Measurements from ENCODE around the gene SLC12A7.

The SLC12A7 gene

DNA sequence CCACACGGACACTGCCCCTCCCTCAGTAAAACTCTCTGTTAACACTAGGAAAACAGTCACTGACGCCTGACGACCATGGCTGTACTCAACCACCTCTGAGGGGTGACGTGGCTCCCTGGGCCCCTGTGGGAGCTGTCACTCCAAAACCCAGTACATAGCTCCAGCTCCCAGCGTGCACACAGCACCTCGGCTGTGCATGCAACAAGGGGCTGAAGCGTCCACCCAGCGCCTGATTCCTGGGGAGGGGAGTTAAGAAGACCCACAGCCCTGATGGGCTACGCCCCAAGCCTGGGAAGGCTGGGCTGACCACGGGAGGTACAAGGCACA, 36.3 kb downstream of the SLC12A7 start:
- DNase-seq: no peak
- in situ Hi-C loops (cut with MboI; ENCODE audit: low pct_unique_long_range_greater_than_20kb, low sequenced_read_pairs): no loop called here

DNA sequence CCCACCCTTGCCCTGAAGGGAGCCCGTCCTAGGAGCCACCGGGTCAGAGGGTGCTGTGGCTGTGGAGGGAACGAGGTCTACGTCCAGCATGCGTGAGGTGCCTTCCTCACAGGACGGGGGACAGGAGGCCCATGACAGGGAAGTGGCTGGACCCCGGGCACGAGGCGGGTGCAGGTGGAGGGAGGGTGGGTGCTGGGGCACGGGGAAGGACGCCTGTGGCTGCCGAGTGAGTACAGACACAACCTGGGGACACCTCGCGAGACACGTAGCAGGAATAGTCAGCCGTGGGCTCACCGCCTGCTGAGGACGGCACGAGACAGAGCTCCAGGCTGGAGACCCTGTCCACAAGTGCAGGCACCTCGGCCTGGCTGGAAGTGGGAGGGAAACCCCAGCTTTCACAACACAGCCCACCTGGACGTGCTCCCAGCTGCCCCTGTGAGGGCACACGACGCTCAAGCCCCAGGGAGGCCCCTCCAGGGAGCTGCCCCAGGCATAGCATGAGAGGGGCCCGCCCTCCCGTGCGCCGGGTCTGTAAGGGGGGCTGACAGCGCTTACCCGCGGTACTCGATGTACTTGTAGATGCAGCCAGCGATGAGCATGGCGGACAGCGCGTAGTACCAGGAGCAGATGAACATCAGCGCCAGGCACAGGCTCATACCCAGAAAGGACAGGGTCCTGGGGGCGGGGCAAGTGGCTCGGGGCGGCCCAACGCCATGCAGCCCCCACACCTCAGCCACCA, 36.9 kb downstream of the SLC12A7 start:
- no peak for DNase-seq

DNA sequence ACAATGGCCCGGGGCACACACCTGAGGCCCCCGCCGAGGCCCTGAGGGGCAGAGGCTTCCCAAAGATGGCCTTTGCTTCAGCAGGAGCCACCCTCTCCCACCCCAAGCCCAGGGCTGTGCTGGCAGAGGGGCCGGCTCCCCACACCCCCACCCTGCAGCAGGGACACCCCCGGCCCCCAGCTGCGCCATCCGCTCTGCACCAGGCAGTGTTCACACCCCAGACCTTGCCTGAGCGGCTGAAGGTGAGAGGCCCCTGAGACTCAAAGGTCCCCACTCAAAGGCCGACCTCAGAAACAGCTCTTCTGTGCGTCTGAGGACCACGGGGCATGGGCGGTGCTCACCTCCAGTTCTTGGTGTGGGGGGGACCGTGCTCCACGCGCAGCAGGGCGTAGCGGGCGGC, 37.6 kb downstream of the SLC12A7 start:
- in situ Hi-C loops (cut with MboI; ENCODE audit: low pct_unique_long_range_greater_than_20kb, low sequenced_read_pairs): no loop called here
- no peak for DNase-seq

More for the DNA sequence above, 36.9 kb downstream of the SLC12A7 start:
- in situ Hi-C loops (cut with MboI; ENCODE audit: low pct_unique_long_range_greater_than_20kb, low sequenced_read_pairs): no loop called here

DNA sequence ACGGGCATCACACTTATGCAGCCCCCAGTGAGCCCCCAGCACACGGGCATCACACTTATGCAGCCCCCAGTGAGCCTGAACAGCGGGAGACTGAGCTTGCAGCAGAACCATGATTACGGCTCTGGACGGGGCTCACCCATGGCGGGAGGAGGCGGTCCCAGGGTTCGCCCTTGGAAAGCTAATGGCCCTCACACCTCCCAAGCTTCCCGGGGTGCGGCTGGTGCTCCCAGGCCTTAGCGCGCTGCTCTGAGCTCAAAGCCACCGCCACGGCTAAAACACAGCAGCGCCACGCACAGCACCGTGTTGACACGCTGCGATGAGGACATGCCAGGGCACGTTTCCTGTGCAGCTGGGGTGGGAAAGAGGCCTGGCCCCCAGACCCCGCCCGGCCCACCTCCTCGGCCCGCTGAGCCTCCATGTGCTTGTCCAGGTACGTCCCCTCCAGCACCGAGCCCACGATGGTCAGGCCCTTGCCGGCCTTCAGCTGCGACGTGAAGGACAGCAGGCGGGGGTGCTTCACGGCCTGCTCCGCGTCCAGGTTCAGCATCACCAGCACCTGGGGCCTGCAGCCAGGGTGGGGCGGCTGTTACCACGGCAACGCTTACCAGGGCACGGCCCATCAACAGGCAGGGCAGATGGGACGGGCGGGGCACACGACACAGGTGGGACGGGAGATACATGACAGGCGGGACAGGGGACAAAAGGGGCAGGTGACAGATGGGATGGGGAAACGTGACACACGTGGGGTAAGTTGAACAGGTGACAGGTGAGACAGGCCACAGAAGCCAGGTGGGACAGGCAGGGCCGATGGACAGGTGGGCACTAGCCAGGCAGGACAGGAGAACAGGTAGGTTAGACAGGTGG, 38.4 kb downstream of the SLC12A7 start:
- in situ Hi-C loops (cut with MboI; ENCODE audit: low pct_unique_long_range_greater_than_20kb, low sequenced_read_pairs): no loop called here
- DNase-seq: no peak

DNA sequence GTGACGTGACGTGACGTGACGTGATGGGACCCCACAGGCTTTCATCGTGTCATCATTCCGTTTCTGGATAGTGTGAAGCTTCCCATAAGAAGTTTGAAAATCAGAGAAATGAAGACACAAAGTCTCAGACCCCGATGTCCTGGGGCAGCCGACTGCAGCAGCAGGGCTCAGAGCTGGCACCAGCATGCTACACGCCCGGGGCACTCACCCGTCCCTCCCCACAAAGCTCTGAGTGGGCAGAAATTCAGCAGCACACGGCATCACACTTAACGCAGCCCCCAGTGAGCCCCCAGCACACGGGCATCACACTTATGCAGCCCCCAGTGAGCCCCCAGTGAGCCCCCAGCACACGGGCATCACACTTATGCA, 42.2 kb downstream of the SLC12A7 start:
- in situ Hi-C loops (cut with MboI; ENCODE audit: low pct_unique_long_range_greater_than_20kb, low sequenced_read_pairs): no loop called here
- no peak for DNase-seq

DNA sequence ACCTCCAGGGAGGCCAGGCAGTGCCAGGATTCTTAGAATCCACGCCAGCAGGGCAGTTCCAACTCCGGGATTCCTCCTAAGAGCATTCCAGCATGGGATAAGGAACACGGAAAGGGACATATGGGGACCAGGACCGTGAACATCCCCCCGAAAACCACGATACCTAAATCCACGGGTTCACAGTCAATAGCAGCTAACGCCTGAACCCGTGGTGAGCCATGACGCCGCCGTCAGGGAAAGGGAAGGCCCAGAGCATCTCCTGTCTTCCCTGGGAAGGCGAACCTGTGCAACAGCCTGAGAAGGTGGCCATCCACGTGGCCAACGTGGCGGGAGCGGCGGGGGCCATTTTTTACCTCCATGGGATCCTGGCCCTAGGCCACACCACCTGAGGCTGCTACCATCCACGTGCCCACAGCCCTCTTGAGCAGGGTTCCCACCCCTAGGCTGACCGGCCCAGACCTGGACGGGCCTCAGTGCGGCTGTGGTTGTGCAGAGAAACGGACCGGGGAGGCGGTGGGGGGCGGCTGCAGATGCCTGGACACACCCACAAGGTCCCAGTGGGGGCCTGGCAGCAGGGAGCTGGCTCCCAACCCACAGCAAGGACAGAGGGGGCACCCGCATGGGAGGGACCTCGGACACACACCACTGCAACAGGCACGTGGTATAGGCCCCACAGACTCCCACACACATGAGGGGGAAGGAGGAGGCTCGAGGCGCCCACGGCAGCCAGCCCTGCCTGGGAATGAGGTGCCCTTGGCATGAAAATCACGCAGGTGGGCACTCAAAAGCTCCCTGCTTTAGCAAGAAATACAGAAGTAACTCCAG, 42.8 kb downstream of the SLC12A7 start:
- in situ Hi-C loops (cut with MboI; ENCODE audit: low pct_unique_long_range_greater_than_20kb, low sequenced_read_pairs): no loop called here
- no peak for DNase-seq

DNA sequence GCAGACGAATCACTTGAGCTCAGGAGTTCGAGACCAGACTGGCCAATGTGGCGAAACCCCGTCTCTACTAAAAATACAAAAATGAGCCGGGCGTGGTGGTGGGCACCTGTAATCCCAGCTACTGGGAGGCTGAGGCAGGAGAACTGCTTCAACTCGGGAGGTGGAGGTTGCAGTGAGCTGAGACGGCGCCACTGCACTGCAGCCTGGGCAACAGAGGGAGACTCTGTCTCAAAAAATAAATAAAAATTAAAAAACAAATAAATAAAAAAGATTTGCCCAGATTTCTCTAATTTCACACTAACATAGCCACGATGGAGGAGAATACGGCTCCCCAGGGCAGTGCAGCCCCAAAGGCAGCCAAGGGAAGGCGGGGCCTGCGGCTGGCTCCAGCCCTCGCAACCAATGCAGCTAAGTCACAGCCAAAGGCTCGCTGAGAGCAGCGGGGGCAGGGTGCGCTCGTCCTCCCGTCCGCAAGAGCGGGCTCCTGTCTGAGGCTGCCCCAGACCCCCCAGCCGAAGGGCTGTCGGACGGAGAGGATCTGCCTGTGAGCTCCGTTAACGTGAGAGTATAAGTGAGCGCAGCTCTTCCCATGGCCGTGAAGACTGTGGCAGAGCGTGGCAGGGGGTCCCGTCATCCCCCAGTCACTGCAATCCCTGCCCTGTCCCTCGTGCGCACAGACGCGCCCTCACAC, 43.5 kb downstream of the SLC12A7 start:
- DNase-seq: no peak
- in situ Hi-C loops (cut with MboI; ENCODE audit: low pct_unique_long_range_greater_than_20kb, low sequenced_read_pairs): no loop called here

DNA sequence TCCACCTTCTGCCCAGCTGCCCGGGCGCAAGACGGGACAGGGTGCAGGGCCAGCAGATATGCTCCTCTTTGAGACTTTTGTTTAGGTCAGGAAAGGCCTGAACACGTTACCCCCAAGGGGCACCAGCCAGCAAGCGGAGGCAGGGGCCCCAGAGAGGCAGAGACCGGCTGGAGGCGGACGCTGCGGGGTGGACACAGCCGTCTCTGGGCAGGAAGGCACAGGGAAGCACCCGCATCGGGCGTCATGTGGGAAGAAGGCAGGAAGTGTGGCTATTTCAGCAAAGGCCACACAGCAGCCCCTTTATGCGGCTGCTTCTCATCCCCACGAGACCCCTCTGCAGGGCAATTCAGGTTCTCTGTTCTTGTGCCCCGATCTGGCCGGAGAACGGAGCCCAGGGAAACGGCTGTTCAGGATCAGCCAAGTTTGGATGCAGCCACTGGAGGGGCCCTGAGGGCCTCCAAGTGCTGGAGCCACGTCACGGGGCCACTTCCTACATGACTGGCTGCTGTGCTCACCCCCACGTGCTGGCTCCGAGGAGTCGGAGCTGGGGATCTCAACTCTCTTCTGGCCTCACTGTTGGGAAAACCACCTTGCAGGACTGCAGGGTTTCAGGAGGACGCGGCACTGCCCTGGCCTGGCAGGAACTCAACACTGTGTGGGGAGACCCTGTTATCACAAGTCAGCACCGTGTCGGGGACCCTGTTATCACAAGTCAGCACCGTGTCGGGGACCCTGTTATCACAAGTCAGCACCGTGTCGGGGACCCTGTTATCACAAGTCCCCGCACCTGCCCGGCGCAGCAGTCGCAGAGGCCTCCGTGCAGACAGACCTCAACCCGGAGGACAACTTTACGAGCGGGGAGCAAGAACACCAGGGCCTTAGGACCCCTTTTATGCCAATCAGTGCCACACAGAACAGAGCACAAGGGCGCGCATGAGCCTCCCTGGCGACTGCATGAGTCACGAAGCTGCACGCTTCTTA, 44.4 kb downstream of the SLC12A7 start:
- no peak for DNase-seq
- in situ Hi-C loops (cut with MboI; ENCODE audit: low pct_unique_long_range_greater_than_20kb, low sequenced_read_pairs): no loop called here

DNA sequence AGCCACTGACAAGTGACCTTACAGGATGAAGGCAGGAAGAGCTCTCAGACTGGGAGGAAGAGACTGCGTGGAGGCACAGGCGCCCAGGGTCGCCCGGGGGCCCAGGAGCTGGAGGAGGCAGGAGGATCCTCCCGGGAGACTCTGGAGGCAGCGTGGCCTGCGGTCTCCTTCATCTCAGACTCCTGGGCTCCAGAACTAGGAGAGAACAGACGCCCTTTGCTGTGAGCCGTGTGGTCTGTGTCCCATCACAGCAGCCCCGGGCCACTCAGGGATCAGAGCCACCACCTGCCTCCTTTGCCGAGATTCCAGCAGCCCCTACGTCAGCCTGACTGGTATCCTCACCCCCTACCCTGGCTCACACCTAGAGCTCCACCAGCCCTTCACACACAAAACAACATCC, 45.2 kb downstream of the SLC12A7 start:
- DNase-seq: no peak
- in situ Hi-C loops (cut with MboI; ENCODE audit: low pct_unique_long_range_greater_than_20kb, low sequenced_read_pairs): no loop called here

DNA sequence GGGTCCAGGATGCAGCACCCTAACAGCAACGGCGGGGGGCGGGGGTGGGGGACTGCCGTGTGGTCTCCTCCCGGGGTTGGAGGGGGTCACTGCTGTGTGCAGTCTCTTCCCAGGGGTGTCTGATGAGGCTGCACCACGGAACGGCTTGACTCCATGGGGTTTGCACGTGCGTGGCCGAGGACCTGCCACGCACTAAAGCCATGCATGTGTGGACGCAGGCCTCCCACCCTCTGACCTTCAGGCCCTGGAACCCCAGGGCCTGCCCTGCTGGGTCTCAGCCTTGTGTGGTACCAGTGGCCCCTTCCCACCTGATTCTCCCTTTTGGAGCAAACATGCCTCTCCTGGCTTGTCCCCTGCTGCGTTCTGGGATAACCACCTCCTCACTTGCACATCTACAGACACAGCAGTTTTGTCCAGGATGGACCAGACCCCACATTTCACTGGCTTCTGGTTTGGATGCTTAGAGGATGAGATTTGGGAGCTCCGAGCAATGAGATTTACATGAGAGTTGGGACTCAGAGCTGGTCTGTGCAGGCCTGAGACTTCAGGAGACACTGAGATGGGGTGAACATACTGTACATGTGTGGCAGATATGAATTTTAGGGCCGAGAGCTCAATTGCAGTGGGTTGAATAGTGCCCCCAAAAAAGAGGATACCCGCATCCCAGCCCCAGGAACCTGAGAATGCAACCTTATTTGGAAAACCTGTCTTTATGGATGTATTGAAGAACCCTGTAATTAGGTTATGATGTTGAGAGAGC, 45.8 kb downstream of the SLC12A7 start:
- in situ Hi-C loops (cut with MboI; ENCODE audit: low pct_unique_long_range_greater_than_20kb, low sequenced_read_pairs): no loop called here
- no peak for DNase-seq

DNA sequence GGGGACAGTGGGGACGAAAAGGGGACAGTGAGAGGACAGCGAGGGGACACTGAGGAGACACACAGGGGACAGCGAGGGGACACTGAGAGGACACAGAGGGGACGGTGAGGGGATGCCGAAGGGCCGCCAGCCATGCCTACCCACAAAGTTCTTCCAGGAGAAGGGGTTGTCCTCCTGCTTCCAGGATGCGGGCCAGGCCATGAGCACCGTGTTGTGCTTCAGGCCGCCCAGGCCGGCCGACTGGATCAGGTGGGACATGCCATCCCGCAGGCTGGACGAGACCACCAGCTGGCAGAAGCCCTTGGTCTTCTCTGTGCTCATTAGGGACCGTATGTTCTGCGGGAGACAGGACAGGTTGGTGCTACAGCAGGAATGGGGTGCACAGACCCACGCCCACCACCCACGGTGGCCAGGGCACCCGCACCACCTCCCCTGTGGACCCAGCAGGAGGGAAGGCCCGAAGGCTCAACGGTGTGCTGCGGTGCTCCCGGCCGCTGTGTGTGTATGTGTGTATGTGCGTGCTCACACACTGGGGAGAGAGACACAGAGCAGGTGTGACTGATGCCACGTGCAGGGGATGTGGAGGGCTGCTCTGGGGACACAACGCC, 46.6 kb downstream of the SLC12A7 start:
- DNase-seq: no peak
- in situ Hi-C loops (cut with MboI; ENCODE audit: low pct_unique_long_range_greater_than_20kb, low sequenced_read_pairs): no loop called here

DNA sequence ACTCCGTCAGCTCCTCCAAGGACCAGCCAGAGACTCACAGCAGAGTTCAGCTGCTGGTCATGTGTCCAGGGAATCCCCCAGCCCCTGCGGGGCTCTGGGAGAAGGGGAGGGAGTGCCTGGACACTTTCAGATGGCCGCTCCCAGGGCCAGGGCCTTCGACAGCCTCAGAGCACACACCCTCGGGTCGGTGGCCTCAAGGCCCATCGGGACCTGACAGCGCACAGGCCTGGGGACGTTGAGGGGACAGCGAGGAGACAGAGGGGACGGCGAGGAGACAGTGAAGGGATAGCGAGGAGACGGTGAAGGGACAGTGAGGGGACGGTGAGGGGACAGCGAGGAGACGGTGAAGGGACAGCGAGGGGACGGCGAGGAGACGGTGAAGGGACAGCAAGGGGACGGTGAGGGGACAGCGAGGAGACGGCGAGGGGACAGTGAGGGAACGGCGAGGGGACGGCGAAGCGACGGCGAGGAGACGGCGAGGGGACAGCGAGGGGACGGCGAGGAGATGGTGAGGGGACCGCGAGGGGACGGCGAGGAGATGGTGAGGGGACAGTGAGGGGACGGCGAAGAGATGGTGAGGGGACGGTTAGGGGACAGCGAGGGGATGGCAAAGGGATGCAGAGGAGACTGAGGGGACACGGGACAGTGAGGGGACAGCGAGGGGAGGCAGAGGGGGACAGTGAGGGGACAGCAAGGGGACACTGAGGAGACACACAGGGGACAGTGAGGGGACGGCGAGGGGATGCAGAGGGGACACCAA, 47.3 kb downstream of the SLC12A7 start:
- in situ Hi-C loops (cut with MboI; ENCODE audit: low pct_unique_long_range_greater_than_20kb, low sequenced_read_pairs): no loop called here
- no peak for DNase-seq

DNA sequence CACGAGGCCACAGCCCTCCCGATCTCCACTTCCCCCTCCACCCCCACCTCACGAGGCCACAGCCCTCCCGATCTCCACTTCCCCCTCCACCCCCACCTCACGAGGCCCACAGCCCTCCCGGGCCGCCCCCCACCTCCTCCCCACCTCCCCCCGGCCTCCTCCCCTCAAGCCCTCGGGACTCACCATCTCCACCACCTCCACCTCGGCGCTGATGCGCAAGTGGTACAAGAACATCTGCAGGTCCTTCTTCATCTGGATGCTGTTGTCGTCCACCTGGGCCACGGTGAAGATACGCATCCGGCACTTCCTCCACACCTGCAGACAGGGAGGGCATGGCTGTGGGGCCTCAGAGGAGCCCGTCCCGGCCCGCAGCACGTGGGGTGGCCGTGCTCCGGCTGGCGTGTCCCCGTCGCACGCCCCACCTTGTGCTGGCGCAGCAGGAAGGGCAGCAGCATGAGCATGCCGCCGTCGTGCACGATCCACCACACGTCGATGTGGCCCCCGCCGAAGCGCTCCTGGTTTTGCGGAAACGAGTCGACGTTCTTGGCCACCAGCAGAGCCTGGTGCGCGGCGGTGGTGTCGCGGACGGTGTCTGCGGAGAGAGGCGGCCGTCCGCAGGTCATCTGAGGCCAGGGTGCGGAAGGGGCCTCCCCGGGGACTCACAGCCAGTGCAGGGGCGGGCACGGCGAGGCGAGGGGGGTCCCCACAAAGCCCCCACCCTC, 48.0 kb downstream of the SLC12A7 start:
- DNase-seq: no peak
- in situ Hi-C loops (cut with MboI; ENCODE audit: low pct_unique_long_range_greater_than_20kb, low sequenced_read_pairs): no loop called here

DNA sequence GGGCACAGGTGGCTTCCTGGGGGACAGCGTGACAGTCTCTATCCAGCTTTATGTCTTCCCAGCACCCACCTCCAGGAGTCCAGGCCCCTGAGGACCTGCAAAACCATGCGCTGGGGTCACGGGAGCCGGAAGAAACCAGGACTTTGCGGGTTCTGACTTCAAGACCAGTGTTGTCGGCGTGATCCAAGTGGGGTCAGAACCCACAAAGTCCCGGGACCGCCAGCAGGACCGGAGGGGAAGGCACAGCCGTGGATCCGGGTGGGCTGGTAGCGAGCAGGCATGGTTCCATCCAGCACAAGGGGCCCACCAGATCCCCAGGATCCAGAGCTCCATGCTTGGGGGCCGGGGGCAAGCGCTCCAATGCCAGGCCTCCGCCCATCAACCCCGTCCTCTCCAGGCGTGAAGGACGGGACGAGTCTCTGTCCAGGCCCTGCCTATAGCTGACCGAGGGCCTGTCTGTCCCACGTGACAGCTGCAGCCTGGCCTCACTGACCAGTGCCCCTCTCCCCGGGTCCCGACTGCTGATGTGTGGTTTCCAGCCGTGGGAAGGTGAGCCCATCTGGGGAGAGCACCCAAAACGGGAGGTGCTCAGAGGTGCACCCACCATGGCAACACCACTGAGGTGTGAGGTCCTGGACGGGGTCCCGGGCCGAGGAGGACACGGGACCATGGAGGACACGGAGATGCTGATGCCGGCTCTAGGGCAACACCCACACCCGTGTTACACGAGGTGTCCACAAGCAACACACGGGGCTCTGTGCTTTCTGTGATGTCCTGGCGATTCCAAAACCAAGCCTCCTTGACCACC, 48.9 kb downstream of the SLC12A7 start:
- no peak for DNase-seq

DNA sequence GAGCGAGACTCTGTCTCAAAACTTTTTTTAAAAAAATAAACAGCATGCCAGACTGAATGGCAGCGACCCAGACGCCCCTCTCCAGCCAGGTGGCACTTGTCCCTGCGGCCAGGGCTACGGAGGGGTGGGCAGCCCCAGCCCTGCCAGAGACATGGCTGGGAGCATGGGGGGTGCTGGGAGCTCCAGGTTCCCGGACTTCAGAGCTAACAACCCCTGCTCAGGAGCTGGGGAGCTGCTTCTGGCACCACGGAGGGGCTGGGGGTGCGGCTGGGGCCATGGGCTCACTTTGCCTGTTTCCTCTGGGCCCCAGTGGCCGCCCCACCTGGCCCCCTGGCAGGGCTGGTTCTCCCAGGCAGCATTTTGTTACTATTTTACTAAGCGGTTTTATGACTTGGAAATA, 49.9 kb downstream of the SLC12A7 start:
- in situ Hi-C loops (cut with MboI; ENCODE audit: low pct_unique_long_range_greater_than_20kb, low sequenced_read_pairs): no loop called here

More for the DNA sequence above, 48.9 kb downstream of the SLC12A7 start:
- in situ Hi-C loops (cut with MboI; ENCODE audit: low pct_unique_long_range_greater_than_20kb, low sequenced_read_pairs): no loop called here

More for the DNA sequence above, 49.9 kb downstream of the SLC12A7 start:
- DNase-seq: no peak

Data from KBM-7 (cell line).